ENCODE measurements around the gene CNTNAP5. TPM values are rescaled to one million over a fixed set of nuclear protein-coding genes. Genes with fewer than 3 reads are reported as not detected.

The CNTNAP5 gene
- total RNA-seq, 1 donor from 2014 or later, result 0.56 TPM

- DNase-seq (ENCODE audit: low read depth, low spot score), result no peak
- Mint-ChIP-seq H3K9me3 (peaks cover 4% of the 10 kb centered on the region), H3K27me3 (ENCODE audit: low read depth) (no peaks in the 10 kb centered on the region), H3K4me3 (no peak overlapping the region), H3K4me1 (peaks cover 5% of the 10 kb centered on the region), H3K27ac (ENCODE audit: unreplicated experiment) (no peak overlapping the region), H3K36me3 (ENCODE audit: low read depth) (no peaks in the 10 kb centered on the region)
- peak; percentile 76 for TF ChIP-seq CTCF (conservative IDR thresholded peaks at IDR 0.05)
Observed at GRCh38 chr2:124804014-124804940, 779.2 kb downstream of the CNTNAP5 start.

GRCh38 chr2:124805060-124805459, 780.0 kb downstream of the CNTNAP5 start:
- DNase-seq (ENCODE audit: low read depth, low spot score), result no peak
- TF ChIP-seq CTCF (conservative IDR thresholded peaks at IDR 0.05), result no peak
- peaks cover 6% of the 10 kb centered on the region for H3K4me1 Mint-ChIP-seq
- H3K9me3 Mint-ChIP-seq, result peaks cover 4% of the 10 kb centered on the region
- no peaks in the 10 kb centered on the region for H3K27me3 Mint-ChIP-seq (ENCODE audit: low read depth)
- H3K4me3 Mint-ChIP-seq, result no peak overlapping the region
- H3K27ac Mint-ChIP-seq (ENCODE audit: unreplicated experiment), result no peak overlapping the region
- no peaks in the 10 kb centered on the region for H3K36me3 Mint-ChIP-seq (ENCODE audit: low read depth)

- H3K27ac Mint-ChIP-seq (ENCODE audit: unreplicated experiment), result no peak overlapping the region
- peak; percentile 29 for DNase-seq (ENCODE audit: low read depth, low spot score)
Observed at GRCh38 chr2:124810132-124810531, 785.0 kb downstream of the CNTNAP5 start.

GRCh38 chr2:124814968-124815745, 790.1 kb downstream of the CNTNAP5 start:
- no peak overlapping the region for H3K4me3 Mint-ChIP-seq
- no peaks in the 10 kb centered on the region for H3K36me3 Mint-ChIP-seq (ENCODE audit: low read depth)
- no peak for DNase-seq (ENCODE audit: low read depth, low spot score)
- TF ChIP-seq CTCF (conservative IDR thresholded peaks at IDR 0.05), result no peak
- no peaks in the 10 kb centered on the region for H3K27me3 Mint-ChIP-seq (ENCODE audit: low read depth)
- H3K9me3 Mint-ChIP-seq, result peaks cover 4% of the 10 kb centered on the region
- H3K27ac Mint-ChIP-seq (ENCODE audit: unreplicated experiment), result no peak overlapping the region
- H3K4me1 Mint-ChIP-seq, result peaks cover 1% of the 10 kb centered on the region

More at GRCh38 chr2:124810132-124810531, 785.0 kb downstream of the CNTNAP5 start:
- Mint-ChIP-seq H3K4me1 (peaks cover 4% of the 10 kb centered on the region), H3K4me3 (no peak overlapping the region), H3K27me3 (ENCODE audit: low read depth) (no peaks in the 10 kb centered on the region), H3K9me3 (no peaks in the 10 kb centered on the region), H3K36me3 (ENCODE audit: low read depth) (no peaks in the 10 kb centered on the region)
- peak; percentile 60 for TF ChIP-seq CTCF (conservative IDR thresholded peaks at IDR 0.05)

GRCh38 chr2:124816007-124816406, 790.9 kb downstream of the CNTNAP5 start:
- no peak for DNase-seq (ENCODE audit: low read depth, low spot score)
- Mint-ChIP-seq H3K9me3 (peaks cover 4% of the 10 kb centered on the region), H3K4me1 (no peaks in the 10 kb centered on the region), H3K36me3 (ENCODE audit: low read depth) (no peaks in the 10 kb centered on the region), H3K27ac (ENCODE audit: unreplicated experiment) (no peak overlapping the region), H3K4me3 (no peak overlapping the region), H3K27me3 (ENCODE audit: low read depth) (no peaks in the 10 kb centered on the region)
- TF ChIP-seq CTCF (conservative IDR thresholded peaks at IDR 0.05), result no peak
